ENCODE measurements around the gene MPHOSPH9. TPM values are rescaled to one million over a fixed set of nuclear protein-coding genes. Genes with fewer than 3 reads are reported as not detected.

The MPHOSPH9 gene
- total and polyA plus RNA-seq, 4 donors = 4.9 to 51.0 (median 32.7) TPM

GRCh38 chr12:123148223-123148622 is 84.7 kb downstream of the MPHOSPH9 start:
- no peaks in the 10 kb centered on the region for H3K27me3 ChIP-seq (ENCODE audit: control insufficient read depth in 4 of 4, insufficient read depth in 4 of 4, low read length in 3 of 4)
- no peak overlapping the region for H3K4me3 ChIP-seq (ENCODE audit: low read depth in 1 of 3, low read length in 3 of 3)
- H3K36me3 ChIP-seq (ENCODE audit: control insufficient read depth in 4 of 4, insufficient read depth in 3 of 4, low read depth in 1 of 4, low read length in 3 of 4) = no peaks in the 10 kb centered on the region
- H3K9me3 ChIP-seq (ENCODE audit: control insufficient read depth in 4 of 4, low read length in 3 of 4) = no peaks in the 10 kb centered on the region
- no peak for TF ChIP-seq GABPA (IDR thresholded peaks at IDR 0.05 in 1 of 2, conservative IDR thresholded peaks at IDR 0.05 in 1 of 2)
- no peak for TF ChIP-seq HNF4G (IDR thresholded peaks at IDR 0.05)
- peak; percentile 19 for TF ChIP-seq NR2F2 (IDR thresholded peaks at IDR 0.05)
- no peak for DNase-seq (ENCODE audit: low spot score)
- 67% methylated on average over 9 of the region's 9 CpGs for WGBS
- peaks cover 10 to 50% (median 38%) of the 10 kb centered on the region in 4 donors for H3K4me1 ChIP-seq (ENCODE audit: control insufficient read depth in 4 of 4, insufficient read depth in 4 of 4, low read length in 3 of 4)
- H3K27ac ChIP-seq (ENCODE audit: low read depth in 1 of 2, low read length in 2 of 2) = peak overlapping the region in 1 of 2 donors; percentile 47
- H3K9ac ChIP-seq (ENCODE audit: low read depth in 1 of 2, low read length in 2 of 2) = no peak overlapping the region

DNA sequence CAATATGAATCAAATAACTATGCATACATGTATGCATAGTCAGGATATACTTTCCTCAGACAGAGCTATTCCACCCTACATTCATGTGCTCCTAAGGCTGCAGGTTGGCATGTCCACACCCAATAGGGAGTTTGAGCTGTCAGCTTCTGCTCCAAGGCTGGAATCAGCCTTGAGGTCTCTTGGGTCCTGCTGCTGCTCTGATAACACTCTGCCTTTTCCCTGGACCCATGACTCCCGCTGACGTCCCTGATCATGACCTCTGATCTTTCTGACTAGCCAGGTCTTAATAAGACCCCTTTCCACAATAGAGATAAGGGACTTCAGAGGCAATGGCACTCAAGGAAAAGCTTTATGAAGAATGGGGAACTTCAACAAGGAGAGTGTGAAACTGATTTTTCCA is 87.7 kb downstream of the MPHOSPH9 start:
- no peak for TF ChIP-seq MAX (IDR thresholded peaks at IDR 0.05)
- TF ChIP-seq, protein P1, sequence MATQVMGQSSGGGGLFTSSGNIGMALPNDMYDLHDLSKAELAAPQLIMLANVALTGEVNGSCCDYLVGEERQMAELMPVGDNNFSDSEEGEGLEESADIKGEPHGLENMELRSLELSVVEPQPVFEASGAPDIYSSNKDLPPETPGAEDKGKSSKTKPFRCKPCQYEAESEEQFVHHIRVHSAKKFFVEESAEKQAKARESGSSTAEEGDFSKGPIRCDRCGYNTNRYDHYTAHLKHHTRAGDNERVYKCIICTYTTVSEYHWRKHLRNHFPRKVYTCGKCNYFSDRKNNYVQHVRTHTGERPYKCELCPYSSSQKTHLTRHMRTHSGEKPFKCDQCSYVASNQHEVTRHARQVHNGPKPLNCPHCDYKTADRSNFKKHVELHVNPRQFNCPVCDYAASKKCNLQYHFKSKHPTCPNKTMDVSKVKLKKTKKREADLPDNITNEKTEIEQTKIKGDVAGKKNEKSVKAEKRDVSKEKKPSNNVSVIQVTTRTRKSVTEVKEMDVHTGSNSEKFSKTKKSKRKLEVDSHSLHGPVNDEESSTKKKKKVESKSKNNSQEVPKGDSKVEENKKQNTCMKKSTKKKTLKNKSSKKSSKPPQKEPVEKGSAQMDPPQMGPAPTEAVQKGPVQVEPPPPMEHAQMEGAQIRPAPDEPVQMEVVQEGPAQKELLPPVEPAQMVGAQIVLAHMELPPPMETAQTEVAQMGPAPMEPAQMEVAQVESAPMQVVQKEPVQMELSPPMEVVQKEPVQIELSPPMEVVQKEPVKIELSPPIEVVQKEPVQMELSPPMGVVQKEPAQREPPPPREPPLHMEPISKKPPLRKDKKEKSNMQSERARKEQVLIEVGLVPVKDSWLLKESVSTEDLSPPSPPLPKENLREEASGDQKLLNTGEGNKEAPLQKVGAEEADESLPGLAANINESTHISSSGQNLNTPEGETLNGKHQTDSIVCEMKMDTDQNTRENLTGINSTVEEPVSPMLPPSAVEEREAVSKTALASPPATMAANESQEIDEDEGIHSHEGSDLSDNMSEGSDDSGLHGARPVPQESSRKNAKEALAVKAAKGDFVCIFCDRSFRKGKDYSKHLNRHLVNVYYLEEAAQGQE (IDR thresholded peaks at IDR 0.05) = no peak
- TF ChIP-seq TAF1 (conservative IDR thresholded peaks at IDR 0.05) = no peak
- no peak for TF ChIP-seq HNF4A (conservative IDR thresholded peaks at IDR 0.05)
- no peak for TF ChIP-seq NR2F2 (IDR thresholded peaks at IDR 0.05)
- TF ChIP-seq GABPA (IDR thresholded peaks at IDR 0.05 in 1 of 2, conservative IDR thresholded peaks at IDR 0.05 in 1 of 2) = no peak
- no peak for TF ChIP-seq JUND (IDR thresholded peaks at IDR 0.05)
- no peak for TF ChIP-seq RAD21 (IDR thresholded peaks at IDR 0.05)
- no peak for TF ChIP-seq RXRA (IDR thresholded peaks at IDR 0.05)
- no peak for TF ChIP-seq YY1 (IDR thresholded peaks at IDR 0.05)
- no peak for TF ChIP-seq SP1 (IDR thresholded peaks at IDR 0.05)
- TF ChIP-seq EGR1 (IDR thresholded peaks at IDR 0.05; ENCODE audit: low read depth in 2 of 2) = no peak
- TF ChIP-seq HNF4G (IDR thresholded peaks at IDR 0.05) = no peak
- TF ChIP-seq FOXA2 (IDR thresholded peaks at IDR 0.05) = no peak
- no peak for TF ChIP-seq FOXA1 (IDR thresholded peaks at IDR 0.05)
- TF ChIP-seq, protein P2, sequence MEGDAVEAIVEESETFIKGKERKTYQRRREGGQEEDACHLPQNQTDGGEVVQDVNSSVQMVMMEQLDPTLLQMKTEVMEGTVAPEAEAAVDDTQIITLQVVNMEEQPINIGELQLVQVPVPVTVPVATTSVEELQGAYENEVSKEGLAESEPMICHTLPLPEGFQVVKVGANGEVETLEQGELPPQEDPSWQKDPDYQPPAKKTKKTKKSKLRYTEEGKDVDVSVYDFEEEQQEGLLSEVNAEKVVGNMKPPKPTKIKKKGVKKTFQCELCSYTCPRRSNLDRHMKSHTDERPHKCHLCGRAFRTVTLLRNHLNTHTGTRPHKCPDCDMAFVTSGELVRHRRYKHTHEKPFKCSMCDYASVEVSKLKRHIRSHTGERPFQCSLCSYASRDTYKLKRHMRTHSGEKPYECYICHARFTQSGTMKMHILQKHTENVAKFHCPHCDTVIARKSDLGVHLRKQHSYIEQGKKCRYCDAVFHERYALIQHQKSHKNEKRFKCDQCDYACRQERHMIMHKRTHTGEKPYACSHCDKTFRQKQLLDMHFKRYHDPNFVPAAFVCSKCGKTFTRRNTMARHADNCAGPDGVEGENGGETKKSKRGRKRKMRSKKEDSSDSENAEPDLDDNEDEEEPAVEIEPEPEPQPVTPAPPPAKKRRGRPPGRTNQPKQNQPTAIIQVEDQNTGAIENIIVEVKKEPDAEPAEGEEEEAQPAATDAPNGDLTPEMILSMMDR (IDR thresholded peaks at IDR 0.05; ENCODE audit: low read depth, low read length, missing input control) = no peak
- TF ChIP-seq ATF3 (IDR thresholded peaks at IDR 0.05) = no peak
- TF ChIP-seq, protein P3, sequence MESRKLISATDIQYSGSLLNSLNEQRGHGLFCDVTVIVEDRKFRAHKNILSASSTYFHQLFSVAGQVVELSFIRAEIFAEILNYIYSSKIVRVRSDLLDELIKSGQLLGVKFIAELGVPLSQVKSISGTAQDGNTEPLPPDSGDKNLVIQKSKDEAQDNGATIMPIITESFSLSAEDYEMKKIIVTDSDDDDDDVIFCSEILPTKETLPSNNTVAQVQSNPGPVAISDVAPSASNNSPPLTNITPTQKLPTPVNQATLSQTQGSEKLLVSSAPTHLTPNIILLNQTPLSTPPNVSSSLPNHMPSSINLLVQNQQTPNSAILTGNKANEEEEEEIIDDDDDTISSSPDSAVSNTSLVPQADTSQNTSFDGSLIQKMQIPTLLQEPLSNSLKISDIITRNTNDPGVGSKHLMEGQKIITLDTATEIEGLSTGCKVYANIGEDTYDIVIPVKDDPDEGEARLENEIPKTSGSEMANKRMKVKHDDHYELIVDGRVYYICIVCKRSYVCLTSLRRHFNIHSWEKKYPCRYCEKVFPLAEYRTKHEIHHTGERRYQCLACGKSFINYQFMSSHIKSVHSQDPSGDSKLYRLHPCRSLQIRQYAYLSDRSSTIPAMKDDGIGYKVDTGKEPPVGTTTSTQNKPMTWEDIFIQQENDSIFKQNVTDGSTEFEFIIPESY (IDR thresholded peaks at IDR 0.05) = no peak
- no peak for DNase-seq (ENCODE audit: low spot score)
- WGBS = 79% methylated on average over 2 of the region's 2 CpGs
- Histone ChIP-seq H3K36me3 (ENCODE audit: control insufficient read depth in 4 of 4, insufficient read depth in 3 of 4, low read depth in 1 of 4, low read length in 3 of 4) (no peaks in the 10 kb centered on the region), H3K9ac (ENCODE audit: low read depth in 1 of 2, low read length in 2 of 2) (no peak overlapping the region), H3K4me1 (ENCODE audit: control insufficient read depth in 4 of 4, insufficient read depth in 4 of 4, low read length in 3 of 4) (peaks cover 24 to 64% (median 55%) of the 10 kb centered on the region in 4 donors), H3K27me3 (ENCODE audit: control insufficient read depth in 4 of 4, insufficient read depth in 4 of 4, low read length in 3 of 4) (no peaks in the 10 kb centered on the region), H3K4me3 (ENCODE audit: low read depth in 1 of 3, low read length in 3 of 3) (no peak overlapping the region), H3K27ac (ENCODE audit: low read depth in 1 of 2, low read length in 2 of 2) (no peak overlapping the region), H3K9me3 (ENCODE audit: control insufficient read depth in 4 of 4, low read length in 3 of 4) (no peaks in the 10 kb centered on the region)

All from liver (tissue), 9 donors.